GM12875 (cell line): ENCODE results near the gene CENPP.

Source experiments
- H3K4me3 ChIP-seq: one replicate; pipeline ENCODE4 v1.5.1; 2011; ENCODE audit warnings: low read depth, low read length, control low read depth
- CTCF ChIP-seq: IDR thresholded peaks from 2 replicates; pipeline ENCODE4 v1.5.1; 2011; ENCODE audit warnings: low read depth, mild to moderate bottlenecking, control low read depth, inconsistent platforms, low read length, moderate library complexity, borderline replicate concordance; ENCODE audit not compliant: insufficient read depth

The CENPP gene

GRCh38 chr9:92295827-92296258 lies 29.9 kb upstream of the CENPP start:
- no peak for TF ChIP-seq CTCF
- H3K4me3 ChIP-seq, result no peak overlapping the region

- H3K4me3 ChIP-seq, result no peak overlapping the region
- no peak for TF ChIP-seq CTCF
Measured at GRCh38 chr9:92297611-92298010, 28.1 kb upstream of the CENPP start.

GRCh38 chr9:92298036-92298435 lies 27.7 kb upstream of the CENPP start:
- no peak for TF ChIP-seq CTCF
- no peak overlapping the region for H3K4me3 ChIP-seq

- no peak overlapping the region for H3K4me3 ChIP-seq
- TF ChIP-seq CTCF, result no peak
Measured at GRCh38 chr9:92299116-92299515, 26.6 kb upstream of the CENPP start.

GRCh38 chr9:92300936-92301335 lies 24.8 kb upstream of the CENPP start:
- no peak overlapping the region for H3K4me3 ChIP-seq
- no peak for TF ChIP-seq CTCF

GRCh38 chr9:92308893-92309292 lies 16.9 kb upstream of the CENPP start:
- TF ChIP-seq CTCF, result no peak

GRCh38 chr9:92310562-92310961 lies 15.2 kb upstream of the CENPP start:
- no peak for TF ChIP-seq CTCF
- no peak overlapping the region for H3K4me3 ChIP-seq

More at GRCh38 chr9:92308893-92309292, 16.9 kb upstream of the CENPP start:
- H3K4me3 ChIP-seq, result no peak overlapping the region
